HepG2 (cell line): ENCODE measurements around the gene ACE. TPM values are rescaled to one million over a fixed set of nuclear protein-coding genes. Genes with fewer than 3 reads are reported as not detected.

Source experiments
- ATAC-seq: fragments of 200-7000 bp; cut with Tn5 transposase; 3 replicates; pipeline ENCODE4 v1.9.1; 2020; ENCODE audit warnings: mild to moderate bottlenecking, moderate library complexity
- BruUV-seq: library from RNA; stranded (reverse); fragments of 400-500 nt; replicated peaks from 2 replicates; lab custom pipeline; 2021; lab: Mats Ljungman, UMichigan
- CTCF ChIA-PET: fragments of 300-600 bp; formaldehyde crosslinking; extraction: SDS; loops from one replicate; lab custom pipeline; 2021; ENCODE audit warnings: low total read pairs, inconsistent platforms, low intra/inter-chr PET ratio; lab: Yijun Ruan, JAX
- POLR2A ChIA-PET: fragments of 350-600 bp; sonication (Branson Sonifier 250); formaldehyde crosslinking; loops from one replicate; lab custom pipeline; 2020; ENCODE audit warnings: antibody characterized with exemption, inconsistent platforms; lab: Yijun Ruan, JAX
- DNase-seq: peaks from one replicate; pipeline ENCODE4 v3.0.0-alpha.2; 2015; ENCODE audit warnings: low spot score
- FAIRE-seq: peaks from 3 replicates; lab custom pipeline; 2011; peaks lifted over from hg19 to GRCh38; lab: Jason Lieb, UNC
- H2AFZ ChIP-seq: one replicate; pipeline ENCODE4 v1.6.1; 2011; ENCODE audit warnings: low read length, inconsistent platforms
- H3K27ac ChIP-seq: fragments of 300-600 bp; 3 replicates; pipeline ENCODE4 v1.8.0; 2011; ENCODE audit warnings: mixed run types, mild to moderate bottlenecking, mixed read lengths, low read length, inconsistent platforms; ENCODE audit not compliant: insufficient read depth; ENCODE audit errors: extremely low read length
- H3K27me3 ChIP-seq, 2 experiments: fragments of 200-600 bp in 1 of 2; 2 replicates in 1 of 2; 3 replicates in 1 of 2; pipeline versions ENCODE4 v1.6.0 to v1.8.0; 2011; ENCODE audit warnings: low read length in 2 of 2, mild to moderate bottlenecking in 2 of 2, moderate library complexity in 2 of 2, inconsistent platforms in 1 of 2; ENCODE audit not compliant: insufficient read depth in 2 of 2, control insufficient read depth in 1 of 2
- H3K36me3 ChIP-seq, 2 experiments: fragments of 200-600 bp in 1 of 2; replicated peaks in 1 of 2; 2 replicates in 1 of 2; 3 replicates in 1 of 2; pipeline versions ENCODE4 v1.5.1 to v1.8.0; 2011; ENCODE audit warnings: low read length in 2 of 2, inconsistent platforms in 1 of 2; ENCODE audit not compliant: insufficient read depth in 2 of 2, control insufficient read depth in 1 of 2
- H3K4me1 ChIP-seq: 2 replicates; pipeline ENCODE4 v1.5.1; 2012; ENCODE audit warnings: low read length, inconsistent platforms; ENCODE audit not compliant: insufficient read depth
- H3K4me2 ChIP-seq: 2 replicates; pipeline ENCODE4 v1.6.0; 2011; ENCODE audit warnings: low read depth, low read length, inconsistent platforms
- H3K4me3 ChIP-seq, 3 experiments: fragments of 200-600 bp in 1 of 3; sonication (generic), shearing (Covaris generic) in 1 of 3; replicated peaks in 1 of 3; 2 replicates each; pipeline ENCODE4 v1.5.1; 2011 to 2016; ENCODE audit warnings: low read length in 3 of 3, inconsistent platforms in 2 of 3, low read depth in 2 of 3, mild to moderate bottlenecking in 2 of 3, control low read depth in 1 of 3, mixed read lengths in 1 of 3; ENCODE audit not compliant: insufficient read depth in 1 of 3
- H3K79me2 ChIP-seq: one replicate; pipeline ENCODE4 v1.6.1; 2011; ENCODE audit warnings: low read length, inconsistent platforms; ENCODE audit not compliant: insufficient read depth
- H3K9ac ChIP-seq: 2 replicates; pipeline ENCODE4 v1.6.0; 2011; ENCODE audit warnings: mild to moderate bottlenecking, low read depth, low read length, inconsistent platforms; ENCODE audit not compliant: insufficient read depth
- H3K9me3 ChIP-seq: 2 replicates; pipeline ENCODE4 v1.5.1; 2012; ENCODE audit warnings: mild to moderate bottlenecking, low read length
- H4K20me1 ChIP-seq: 2 replicates; pipeline ENCODE4 v1.6.0; 2011; ENCODE audit warnings: inconsistent platforms, mild to moderate bottlenecking, low read length, moderate library complexity; ENCODE audit not compliant: insufficient read depth
- ARHGAP35 ChIP-seq: sonication (generic); formaldehyde crosslinking; IDR thresholded peaks from 2 replicates; pipeline ENCODE4 v1.9.0; 2022; ENCODE audit warnings: mild to moderate bottlenecking, inconsistent platforms, moderate library complexity, missing genetic modification reagents, borderline replicate concordance
- ATF7 ChIP-seq, 2 experiments: fragments of 450-650 bp in 1 of 2; sonication (generic) in 1 of 2; formaldehyde crosslinking in 1 of 2; IDR thresholded peaks; 2 replicates each; pipeline versions ENCODE4 v1.4.0 to v1.6.1; 2016 to 2020; ENCODE audit warnings: antibody characterized with exemption in 1 of 2, mild to moderate bottlenecking in 1 of 2, missing genetic modification reagents in 1 of 2
- ATM ChIP-seq: fragments of 450-650 bp; IDR thresholded peaks from 2 replicates; pipeline ENCODE4 v1.7.1; 2017; ENCODE audit warnings: mild to moderate bottlenecking, borderline replicate concordance
- MTA1 ChIP-seq: sonication (generic); formaldehyde crosslinking; IDR thresholded peaks from 2 replicates; pipeline ENCODE4 v1.4.0; 2020; ENCODE audit warnings: missing genetic modification reagents, mild to moderate bottlenecking, borderline replicate concordance
- PITX1 ChIP-seq: sonication (generic); formaldehyde crosslinking; IDR thresholded peaks from 2 replicates; pipeline ENCODE4 v1.5.1; 2020; ENCODE audit warnings: mild to moderate bottlenecking, missing genetic modification reagents
- PRMT3 ChIP-seq: sonication (generic); formaldehyde crosslinking; IDR thresholded peaks from 2 replicates; pipeline ENCODE4 v1.8.1; 2022; ENCODE audit warnings: low read depth, mild to moderate bottlenecking, moderate library complexity, missing genetic modification reagents, borderline replicate concordance
- ZNF337 ChIP-seq: sonication (generic); formaldehyde crosslinking; IDR thresholded peaks from 2 replicates; pipeline ENCODE4 v1.5.1; 2020; ENCODE audit warnings: missing genetic modification reagents, low read depth, mild to moderate bottlenecking, borderline replicate concordance
- ZNF577 ChIP-seq: sonication (generic); formaldehyde crosslinking; IDR thresholded peaks from 2 replicates; pipeline ENCODE4 v1.4.0; 2020; ENCODE audit warnings: mild to moderate bottlenecking, low read depth, missing genetic modification reagents, borderline replicate concordance
- ZNF800 ChIP-seq: sonication (generic); formaldehyde crosslinking; IDR thresholded peaks from 2 replicates; pipeline ENCODE4 v1.4.0; 2020; ENCODE audit warnings: missing genetic modification reagents
- whole genome bisulfite sequencing: methylation state at CpG from one replicate; pipeline ENCODE4 v1.1.6; 2017; ENCODE audit warnings: low lambda C conversion rate; 5-methylcytosine and 5-hydroxymethylcytosine counted together
- in situ Hi-C: cut with HindIII; loops from 2 replicates; pipeline ENCODE4 v1.10.0; 2017; ENCODE audit warnings: low pct_unique_long_range_greater_than_20kb; ENCODE audit not compliant: extremely low pct_ligation_motif_present
- intact Hi-C: fragments of 100-400 bp; cut with micrococcal nuclease; formaldehyde crosslinking; loops from one replicate; pipeline ENCODE4 v1.10.0; 2022; ENCODE audit not compliant: unreplicated experiment
- polyA plus RNA-seq, 8 experiments: library from polyadenylated mRNA; depleted of rRNA in 3 of 8; stranded (reverse) in 7 of 8; unstranded in 1 of 8; fragments of >200 nt; fragmentation: Illumina TruSeq in 4 of 8; extraction: Trizol in 4 of 8; gene quantifications; 2 replicates each; pipeline versions ENCODE4 v1.2.1 to v1.2.3, GENCODE V29; 2011 to 2016; ENCODE audit warnings: low read depth in 4 of 8, missing spikeins in 1 of 8, mixed read lengths in 1 of 8; ENCODE audit not compliant: insufficient read depth in 1 of 8
- total RNA-seq, 5 experiments: library from RNA; depleted of rRNA; stranded (reverse); fragments of >200 nt; fragmentation: Illumina TruSeq; extraction: Trizol; gene quantifications; 2 replicates each; pipeline ENCODE4 v1.2.3, GENCODE V29; 2016; ENCODE audit warnings: low read depth in 1 of 5
- TF ChIP-seq, protein P1 (sequence below): sonication (generic); formaldehyde crosslinking; IDR thresholded peaks from 2 replicates; pipeline ENCODE4 v1.5.1; 2020; ENCODE audit warnings: mild to moderate bottlenecking, missing genetic modification reagents, moderate library complexity
- TF ChIP-seq, protein P2 (sequence below): sonication (generic); formaldehyde crosslinking; IDR thresholded peaks from 2 replicates; pipeline ENCODE4 v1.4.0; 2020; ENCODE audit warnings: missing genetic modification reagents

Gene ACE
- total and polyA plus RNA-seq, 2 of the 13 experiments (the other 11 are each of a cell fraction or from before 2014, with no cell fraction given): 0.08 to 0.13 TPM

GRCh38 chr17:63477480-63478440, 899 bp downstream of the ACE start:
- H3K4me3 ChIP-seq: peak overlapping the region in 1 of 3 experiments; percentile 68; a peak in 2 of 6 replicates
- no peaks in the 10 kb centered on the region for H3K9me3 ChIP-seq
- no peak overlapping the region for H3K27ac ChIP-seq
- H3K4me1 ChIP-seq: peaks cover 28% of the 10 kb centered on the region
- no TSS peak for BruUV-seq
- H2AFZ ChIP-seq: no peak overlapping the region
- ChIA-PET CTCF (interaction anchor here (0.7 to 5.3 kb wide), 5 partner anchors 42 to 135 kb away, joined by 3 to 53 read pairs (median 5); no protein-coding TSS in a partner anchor), POLR2A (interaction anchor here (0.6 to 0.9 kb wide), 2 partner anchors 19 to 53 kb away, joined by 3 to 4 read pairs; no protein-coding TSS in a partner anchor)
- WGBS: 27% methylated on average over 22 of the region's 44 CpGs
- in situ Hi-C loops: loop anchor here (5.0 kb wide), 1 partner anchor 55 kb away; no protein-coding TSS in a partner anchor
- no peaks in the 10 kb centered on the region for H3K36me3 ChIP-seq
- H4K20me1 ChIP-seq: peaks cover 3% of the 10 kb centered on the region; the same call in 1 of the 2 replicates
- H3K27me3 ChIP-seq: peaks cover 27 to 80% of the 10 kb centered on the region in 2 experiments
- intact Hi-C loops: loop anchor here (2.0 kb wide), 2 partner anchors 31 to 135 kb away; partner anchors contain the start of gene CYB561
- H3K9ac ChIP-seq: no peak overlapping the region
- peak overlapping the region; percentile 86 for H3K4me2 ChIP-seq
- ATAC-seq: no peak
- DNase-seq: no peak
- H3K79me2 ChIP-seq: no peaks in the 10 kb centered on the region
- no peak for FAIRE-seq
- TF ChIP-seq PRMT3 (no peak), MTA1 (CRISPR knock-in tag) (0 out of 2 replicates have a peak, but pooled peaks have one; percentile 21), ATM (no peak), ARHGAP35 (CRISPR knock-in tag) (no peak), PITX1 (CRISPR knock-in tag) (peak; percentile 30; the same call in 1 of the 2 replicates), ZNF577 (CRISPR knock-in tag) (no peak), ATF7 (IDR thresholded peaks at IDR 0.05) (no peak), ATF7 (CRISPR knock-in tag; IDR thresholded peaks at IDR 0.05) (no peak), ZNF800 (CRISPR knock-in tag) (peak; percentile 89; the same call in 1 of the 2 replicates), ZNF337 (CRISPR knock-in tag) (no peak)
- TF ChIP-seq, protein P1, sequence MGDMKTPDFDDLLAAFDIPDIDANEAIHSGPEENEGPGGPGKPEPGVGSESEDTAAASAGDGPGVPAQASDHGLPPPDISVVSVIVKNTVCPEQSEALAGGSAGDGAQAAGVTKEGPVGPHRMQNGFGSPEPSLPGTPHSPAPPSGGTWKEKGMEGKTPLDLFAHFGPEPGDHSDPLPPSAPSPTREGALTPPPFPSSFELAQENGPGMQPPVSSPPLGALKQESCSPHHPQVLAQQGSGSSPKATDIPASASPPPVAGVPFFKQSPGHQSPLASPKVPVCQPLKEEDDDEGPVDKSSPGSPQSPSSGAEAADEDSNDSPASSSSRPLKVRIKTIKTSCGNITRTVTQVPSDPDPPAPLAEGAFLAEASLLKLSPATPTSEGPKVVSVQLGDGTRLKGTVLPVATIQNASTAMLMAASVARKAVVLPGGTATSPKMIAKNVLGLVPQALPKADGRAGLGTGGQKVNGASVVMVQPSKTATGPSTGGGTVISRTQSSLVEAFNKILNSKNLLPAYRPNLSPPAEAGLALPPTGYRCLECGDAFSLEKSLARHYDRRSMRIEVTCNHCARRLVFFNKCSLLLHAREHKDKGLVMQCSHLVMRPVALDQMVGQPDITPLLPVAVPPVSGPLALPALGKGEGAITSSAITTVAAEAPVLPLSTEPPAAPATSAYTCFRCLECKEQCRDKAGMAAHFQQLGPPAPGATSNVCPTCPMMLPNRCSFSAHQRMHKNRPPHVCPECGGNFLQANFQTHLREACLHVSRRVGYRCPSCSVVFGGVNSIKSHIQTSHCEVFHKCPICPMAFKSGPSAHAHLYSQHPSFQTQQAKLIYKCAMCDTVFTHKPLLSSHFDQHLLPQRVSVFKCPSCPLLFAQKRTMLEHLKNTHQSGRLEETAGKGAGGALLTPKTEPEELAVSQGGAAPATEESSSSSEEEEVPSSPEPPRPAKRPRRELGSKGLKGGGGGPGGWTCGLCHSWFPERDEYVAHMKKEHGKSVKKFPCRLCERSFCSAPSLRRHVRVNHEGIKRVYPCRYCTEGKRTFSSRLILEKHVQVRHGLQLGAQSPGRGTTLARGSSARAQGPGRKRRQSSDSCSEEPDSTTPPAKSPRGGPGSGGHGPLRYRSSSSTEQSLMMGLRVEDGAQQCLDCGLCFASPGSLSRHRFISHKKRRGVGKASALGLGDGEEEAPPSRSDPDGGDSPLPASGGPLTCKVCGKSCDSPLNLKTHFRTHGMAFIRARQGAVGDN (CRISPR knock-in tag): peak; percentile 28; the same call in 1 of the 2 replicates
- TF ChIP-seq, protein P2, sequence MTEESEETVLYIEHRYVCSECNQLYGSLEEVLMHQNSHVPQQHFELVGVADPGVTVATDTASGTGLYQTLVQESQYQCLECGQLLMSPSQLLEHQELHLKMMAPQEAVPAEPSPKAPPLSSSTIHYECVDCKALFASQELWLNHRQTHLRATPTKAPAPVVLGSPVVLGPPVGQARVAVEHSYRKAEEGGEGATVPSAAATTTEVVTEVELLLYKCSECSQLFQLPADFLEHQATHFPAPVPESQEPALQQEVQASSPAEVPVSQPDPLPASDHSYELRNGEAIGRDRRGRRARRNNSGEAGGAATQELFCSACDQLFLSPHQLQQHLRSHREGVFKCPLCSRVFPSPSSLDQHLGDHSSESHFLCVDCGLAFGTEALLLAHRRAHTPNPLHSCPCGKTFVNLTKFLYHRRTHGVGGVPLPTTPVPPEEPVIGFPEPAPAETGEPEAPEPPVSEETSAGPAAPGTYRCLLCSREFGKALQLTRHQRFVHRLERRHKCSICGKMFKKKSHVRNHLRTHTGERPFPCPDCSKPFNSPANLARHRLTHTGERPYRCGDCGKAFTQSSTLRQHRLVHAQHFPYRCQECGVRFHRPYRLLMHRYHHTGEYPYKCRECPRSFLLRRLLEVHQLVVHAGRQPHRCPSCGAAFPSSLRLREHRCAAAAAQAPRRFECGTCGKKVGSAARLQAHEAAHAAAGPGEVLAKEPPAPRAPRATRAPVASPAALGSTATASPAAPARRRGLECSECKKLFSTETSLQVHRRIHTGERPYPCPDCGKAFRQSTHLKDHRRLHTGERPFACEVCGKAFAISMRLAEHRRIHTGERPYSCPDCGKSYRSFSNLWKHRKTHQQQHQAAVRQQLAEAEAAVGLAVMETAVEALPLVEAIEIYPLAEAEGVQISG: peak; percentile 6; the same call in 1 of the 2 replicates
